Measurements from ENCODE around the gene PDE8B.

PDE8B gene

GRCh38 chr5:77311214-77311571, 100.7 kb downstream of the PDE8B start:
- POLR2A ChIA-PET = no interaction called here
- TF ChIP-seq FOXA1 (IDR thresholded peaks at IDR 0.05) (no peak), PKNOX1 (IDR thresholded peaks at IDR 0.05) (no peak), ZNF384 (IDR thresholded peaks at IDR 0.05) (no peak), FOXK2 (IDR thresholded peaks at IDR 0.05) (no peak), FOXM1 (IDR thresholded peaks at IDR 0.05; ENCODE audit: borderline replicate concordance) (no peak), TARDBP (IDR thresholded peaks at IDR 0.05) (no peak), SP1 (IDR thresholded peaks at IDR 0.05) (no peak), CTBP1 (IDR thresholded peaks at IDR 0.05; ENCODE audit: borderline replicate concordance) (no peak), SUZ12 (IDR thresholded peaks at IDR 0.05) (no peak), ELF4 (IDR thresholded peaks at IDR 0.05) (no peak), L3MBTL2 (conservative IDR thresholded peaks at IDR 0.05) (no peak), NFRKB (IDR thresholded peaks at IDR 0.05) (no peak), LEF1 (IDR thresholded peaks at IDR 0.05; ENCODE audit: borderline replicate concordance) (no peak), HDGF (IDR thresholded peaks at IDR 0.05; ENCODE audit: borderline replicate concordance) (no peak), BHLHE40 (IDR thresholded peaks at IDR 0.05; ENCODE audit: borderline replicate concordance) (no peak), ARNT (IDR thresholded peaks at IDR 0.05) (no peak)
- DNase-seq (ENCODE audit: extremely low spot score) = no peak
- CTCF ChIA-PET = no interaction called here

- CTCF ChIA-PET = no interaction called here
- TF ChIP-seq HDGF (IDR thresholded peaks at IDR 0.05; ENCODE audit: borderline replicate concordance) (no peak), LEF1 (IDR thresholded peaks at IDR 0.05; ENCODE audit: borderline replicate concordance) (no peak), CTBP1 (IDR thresholded peaks at IDR 0.05; ENCODE audit: borderline replicate concordance) (no peak), ZNF384 (IDR thresholded peaks at IDR 0.05) (no peak), FOXA1 (IDR thresholded peaks at IDR 0.05) (no peak), FOXM1 (IDR thresholded peaks at IDR 0.05; ENCODE audit: borderline replicate concordance) (no peak), TARDBP (IDR thresholded peaks at IDR 0.05) (no peak)
- DNase-seq (ENCODE audit: extremely low spot score) = no peak
- POLR2A ChIA-PET = no interaction called here
Measured at GRCh38 chr5:77312413-77312812, 101.9 kb downstream of the PDE8B start.

GRCh38 chr5:77316871-77317661, 106.6 kb downstream of the PDE8B start:
- ChIA-PET POLR2A (no interaction called here), CTCF (interaction anchor here (0.5 kb wide), 1 partner anchor 149 kb away, joined by 6 read pairs; no protein-coding TSS in a partner anchor)
- TF ChIP-seq FOXM1 (IDR thresholded peaks at IDR 0.05; ENCODE audit: borderline replicate concordance) = no peak
- no peak for TF ChIP-seq BHLHE40 (IDR thresholded peaks at IDR 0.05; ENCODE audit: borderline replicate concordance)
- no peak for TF ChIP-seq ARNT (IDR thresholded peaks at IDR 0.05)
- TF ChIP-seq FOXK2 (IDR thresholded peaks at IDR 0.05) = no peak
- no peak for TF ChIP-seq ZNF384 (IDR thresholded peaks at IDR 0.05)
- no peak for TF ChIP-seq SP1 (IDR thresholded peaks at IDR 0.05)
- no peak for TF ChIP-seq ELF4 (IDR thresholded peaks at IDR 0.05)
- no peak for TF ChIP-seq NFRKB (IDR thresholded peaks at IDR 0.05)
- no peak for TF ChIP-seq HDGF (IDR thresholded peaks at IDR 0.05; ENCODE audit: borderline replicate concordance)
- no peak for TF ChIP-seq TARDBP (IDR thresholded peaks at IDR 0.05)
- no peak for TF ChIP-seq SUZ12 (IDR thresholded peaks at IDR 0.05)
- TF ChIP-seq FOXA1 (IDR thresholded peaks at IDR 0.05) = no peak
- no peak for TF ChIP-seq LEF1 (IDR thresholded peaks at IDR 0.05; ENCODE audit: borderline replicate concordance)
- TF ChIP-seq PKNOX1 (IDR thresholded peaks at IDR 0.05) = no peak
- TF ChIP-seq L3MBTL2 (conservative IDR thresholded peaks at IDR 0.05) = no peak
- TF ChIP-seq CTBP1 (IDR thresholded peaks at IDR 0.05; ENCODE audit: borderline replicate concordance) = no peak
- no peak for DNase-seq (ENCODE audit: extremely low spot score)

GRCh38 chr5:77318060-77318459, 107.6 kb downstream of the PDE8B start:
- POLR2A ChIA-PET = no interaction called here
- DNase-seq (ENCODE audit: extremely low spot score) = no peak
- CTCF ChIA-PET = no interaction called here
- TF ChIP-seq FOXM1 (IDR thresholded peaks at IDR 0.05; ENCODE audit: borderline replicate concordance) (no peak), PKNOX1 (IDR thresholded peaks at IDR 0.05) (no peak), SUZ12 (IDR thresholded peaks at IDR 0.05) (no peak)

GRCh38 chr5:77319117-77319804, 108.8 kb downstream of the PDE8B start:
- no peak for DNase-seq (ENCODE audit: extremely low spot score)
- POLR2A ChIA-PET = no interaction called here
- TF ChIP-seq SUZ12 (IDR thresholded peaks at IDR 0.05) = no peak
- no peak for TF ChIP-seq LEF1 (IDR thresholded peaks at IDR 0.05; ENCODE audit: borderline replicate concordance)
- no peak for TF ChIP-seq CTBP1 (IDR thresholded peaks at IDR 0.05; ENCODE audit: borderline replicate concordance)
- TF ChIP-seq NFRKB (IDR thresholded peaks at IDR 0.05) = no peak
- no peak for TF ChIP-seq ZNF384 (IDR thresholded peaks at IDR 0.05)
- no peak for TF ChIP-seq HDGF (IDR thresholded peaks at IDR 0.05; ENCODE audit: borderline replicate concordance)
- TF ChIP-seq BHLHE40 (IDR thresholded peaks at IDR 0.05; ENCODE audit: borderline replicate concordance) = no peak
- TF ChIP-seq FOXM1 (IDR thresholded peaks at IDR 0.05; ENCODE audit: borderline replicate concordance) = no peak
- CTCF ChIA-PET = no interaction called here

GRCh38 chr5:77321793-77322394, 111.4 kb downstream of the PDE8B start:
- CTCF ChIA-PET = no interaction called here
- no peak for DNase-seq (ENCODE audit: extremely low spot score)
- POLR2A ChIA-PET = no interaction called here
- TF ChIP-seq FOXK2 (IDR thresholded peaks at IDR 0.05) (no peak), CTBP1 (IDR thresholded peaks at IDR 0.05; ENCODE audit: borderline replicate concordance) (no peak), NFRKB (IDR thresholded peaks at IDR 0.05) (no peak), ZNF384 (IDR thresholded peaks at IDR 0.05) (no peak), SP1 (IDR thresholded peaks at IDR 0.05) (no peak), BHLHE40 (IDR thresholded peaks at IDR 0.05; ENCODE audit: borderline replicate concordance) (no peak), PKNOX1 (IDR thresholded peaks at IDR 0.05) (no peak)
